Measurements from ENCODE around the gene IFIT2. TPM values are rescaled to one million over a fixed set of nuclear protein-coding genes. Genes with fewer than 3 reads are reported as not detected.
"Not testable (repeated sequence)": the region's sequence is repeated elsewhere in the genome, so short reads cannot be mapped to it uniquely, and the experiment has no call there.

The IFIT2 gene
- total RNA-seq, 1 donor from 2014 or later: 8.6 TPM

- no peak for DNase-seq
Measured at GRCh38 chr10:89342206-89342958, 40.5 kb downstream of the IFIT2 start.

DNA sequence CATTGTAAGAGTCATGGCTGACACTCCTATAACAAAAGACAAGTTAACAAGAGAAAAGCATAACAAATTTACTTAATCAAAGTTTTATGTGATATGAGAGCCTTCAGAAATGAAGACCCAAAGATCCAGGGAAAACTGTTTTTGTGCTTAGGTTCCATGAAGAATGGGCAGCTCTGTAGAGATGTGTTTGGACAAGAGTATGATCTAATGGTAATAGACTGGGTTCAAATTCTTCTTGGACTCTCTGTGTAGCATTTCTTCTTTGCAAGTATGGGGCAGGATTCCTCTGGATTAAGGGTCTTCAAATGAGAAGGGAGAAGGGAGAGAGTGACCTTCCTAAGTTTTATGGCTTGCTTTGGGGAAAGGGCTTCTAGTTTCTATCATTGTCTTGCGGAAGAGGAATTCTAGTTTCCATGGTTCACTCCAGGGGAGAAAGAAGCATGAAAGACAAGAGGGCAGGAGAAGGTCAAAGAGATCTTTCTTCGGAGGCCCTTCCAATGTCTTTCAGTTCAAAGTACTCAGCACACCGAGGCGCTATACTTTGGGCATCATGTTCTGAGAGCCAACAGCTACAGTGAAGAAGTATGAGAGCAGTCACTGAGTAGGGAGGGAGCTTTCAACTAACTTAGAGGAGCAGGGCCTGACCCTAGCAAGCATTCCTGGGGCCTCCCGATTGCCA, 41.4 kb downstream of the IFIT2 start:
- DNase-seq: no peak

GRCh38 chr10:89344156-89344555, 42.3 kb downstream of the IFIT2 start:
- DNase-seq: no peak

- no peak for DNase-seq
Measured at GRCh38 chr10:89345367-89346000, 43.6 kb downstream of the IFIT2 start.

- peak; percentile 40 for DNase-seq
Measured at GRCh38 chr10:89346405-89347254, 44.8 kb downstream of the IFIT2 start.

DNA sequence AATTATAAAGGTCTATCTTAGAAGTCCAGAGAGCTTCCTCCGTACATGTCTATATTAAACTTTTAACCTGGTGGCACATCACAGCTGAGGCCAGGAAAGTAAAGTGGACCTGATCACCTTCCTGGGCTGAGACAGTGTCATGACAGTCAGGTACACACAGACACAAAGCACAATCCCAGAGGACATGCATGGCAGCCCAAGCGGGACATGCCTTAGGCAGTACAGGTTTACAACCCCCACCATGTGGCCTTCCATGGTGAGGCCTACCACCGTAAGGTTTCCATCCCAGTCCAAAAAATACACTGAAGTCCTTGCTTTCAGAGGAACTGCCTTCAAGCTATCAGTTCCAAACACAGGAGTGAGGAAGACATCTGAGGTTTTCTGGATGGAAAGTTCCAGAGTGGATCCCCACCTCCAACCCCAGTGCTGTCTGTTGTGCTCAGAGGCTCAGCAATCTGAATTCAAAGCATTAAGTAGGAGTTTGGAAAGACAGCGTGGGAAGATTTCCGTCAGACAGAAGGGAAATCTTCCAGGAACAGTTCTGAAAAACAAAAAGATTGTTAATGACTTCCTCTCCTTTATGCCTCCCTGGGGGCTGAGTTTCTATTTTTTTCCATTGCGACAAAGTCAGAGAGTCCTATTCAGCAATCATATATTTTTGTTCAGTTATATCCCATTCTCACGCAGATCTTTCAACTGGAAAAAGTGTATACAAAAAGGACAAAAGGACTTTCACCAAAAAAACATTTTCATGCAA, 46.0 kb downstream of the IFIT2 start:
- peak; percentile 44 for DNase-seq

DNA sequence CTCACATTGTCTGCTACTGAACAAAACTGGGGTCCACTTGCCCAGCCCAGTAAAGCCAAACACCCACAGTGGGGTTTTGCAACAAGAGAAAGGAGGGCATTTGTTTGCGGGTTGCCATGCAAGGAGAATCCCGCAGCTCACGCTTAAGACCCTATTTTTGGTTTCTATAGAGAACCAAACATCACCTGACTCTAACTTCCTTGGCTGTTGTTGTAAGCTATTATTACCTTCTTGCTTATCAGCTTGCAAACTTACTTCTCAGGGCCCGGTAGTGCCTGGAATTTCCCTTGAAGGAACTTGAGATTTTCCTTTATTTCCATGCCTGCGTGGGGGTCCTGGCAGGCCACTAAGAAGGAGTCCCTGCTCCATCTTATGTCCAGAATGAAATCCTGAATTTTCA, 46.6 kb downstream of the IFIT2 start:
- no peak for DNase-seq

GRCh38 chr10:89348975-89349374, 47.1 kb downstream of the IFIT2 start:
- no peak for DNase-seq

- not testable (repeated sequence) for DNase-seq
Measured at GRCh38 chr10:89350631-89351315, 48.9 kb downstream of the IFIT2 start.

GRCh38 chr10:89351412-89351779, 49.5 kb downstream of the IFIT2 start:
- peak; percentile 28 for DNase-seq

DNA sequence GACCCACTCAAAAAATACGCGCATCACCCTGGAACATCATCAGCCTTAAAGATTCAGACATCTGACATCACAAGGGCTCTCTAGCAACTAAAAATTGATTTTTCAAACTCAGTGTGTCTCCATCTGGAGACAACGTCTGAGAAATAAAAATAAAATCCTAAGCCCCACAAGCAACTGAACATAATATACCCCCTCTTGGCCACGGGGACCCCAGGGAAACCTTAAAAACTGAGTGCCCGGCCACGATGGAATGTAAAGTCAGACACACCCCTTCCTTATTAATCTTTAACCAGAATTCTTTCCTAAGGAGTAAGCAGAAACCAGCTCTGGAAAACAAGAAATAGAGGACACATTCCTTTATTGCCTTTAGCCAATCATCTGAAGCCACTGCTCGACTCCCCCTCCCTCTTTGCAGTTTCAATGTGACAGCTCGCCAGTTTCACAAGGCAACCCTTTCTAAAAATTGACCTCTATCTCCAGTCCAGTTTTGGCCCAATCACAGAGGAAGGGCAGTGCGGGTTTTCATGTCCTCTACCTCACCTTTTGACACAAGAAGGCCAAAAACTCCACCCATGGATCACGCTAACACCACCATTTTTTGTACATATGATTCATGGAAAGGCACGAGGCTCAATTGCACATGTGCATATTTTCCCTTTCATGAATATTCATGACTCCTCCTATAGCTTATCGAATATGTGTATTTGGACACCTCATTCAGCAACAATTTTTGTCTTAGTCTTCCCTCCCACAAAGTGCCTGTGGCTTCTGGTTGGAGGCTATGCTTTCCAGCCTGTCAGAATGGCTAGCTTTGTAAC, 50.1 kb downstream of the IFIT2 start:
- DNase-seq: peak; percentile 57

- no peak for DNase-seq
Measured at GRCh38 chr10:89352802-89353201, 51.0 kb downstream of the IFIT2 start.

- DNase-seq: peak; percentile 27
Measured at GRCh38 chr10:89355394-89355931, 53.6 kb downstream of the IFIT2 start.

DNA sequence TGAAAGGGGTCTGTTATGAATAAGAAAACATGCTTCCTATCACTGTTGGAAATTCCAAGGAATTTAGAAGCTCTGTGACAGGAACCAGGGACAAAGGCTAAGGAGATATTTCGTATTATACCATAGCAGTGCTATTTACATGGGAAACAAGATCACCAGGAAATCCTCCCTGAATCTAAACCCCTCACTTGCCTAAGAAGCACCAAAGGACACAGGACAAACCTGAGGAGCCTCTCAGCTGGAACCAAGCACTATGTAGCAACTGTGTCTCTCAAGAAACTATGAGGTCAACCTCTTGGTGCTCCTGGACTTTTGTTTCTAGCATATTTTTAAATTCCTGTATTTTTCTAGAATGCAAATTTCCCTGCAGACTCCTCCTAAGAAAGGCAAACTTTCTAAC, 55.2 kb downstream of the IFIT2 start:
- DNase-seq: no peak

- DNase-seq: no peak
Measured at GRCh38 chr10:89357975-89358374, 56.1 kb downstream of the IFIT2 start.

Data from skin of body (tissue), 2 donors.